Medulla oblongata (tissue), 1 donor: Measurements from ENCODE around the gene ACOD1.
"Not testable (repeated sequence)": the region's sequence is repeated elsewhere in the genome, so short reads cannot be mapped to it uniquely, and the experiment has no call there.

Source experiments
- DNase-seq: peaks from one replicate; pipeline ENCODE4 v3.0.0-alpha.2; 2015; ENCODE audit errors: extremely low spot score

The ACOD1 gene

DNA sequence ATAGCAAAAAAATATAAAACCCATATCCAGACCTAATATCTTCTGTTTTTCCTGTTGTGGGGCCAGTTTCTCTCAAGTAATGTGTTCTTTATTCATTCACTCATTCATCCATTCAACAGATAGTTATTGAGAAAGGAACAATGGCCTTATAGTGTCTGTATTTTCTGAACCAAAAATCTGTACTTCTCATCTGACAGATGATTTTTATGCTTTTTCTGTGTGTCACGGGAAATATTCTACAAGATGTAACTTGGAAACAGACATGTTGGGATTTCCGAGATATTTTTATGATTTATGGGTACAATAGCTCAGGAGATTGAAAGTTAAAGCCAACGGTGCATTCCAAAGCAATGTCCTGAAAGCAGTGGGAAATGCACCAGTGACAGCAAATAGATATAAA is 5.7 kb downstream of the ACOD1 start:
- peak; percentile 32 for DNase-seq

DNA sequence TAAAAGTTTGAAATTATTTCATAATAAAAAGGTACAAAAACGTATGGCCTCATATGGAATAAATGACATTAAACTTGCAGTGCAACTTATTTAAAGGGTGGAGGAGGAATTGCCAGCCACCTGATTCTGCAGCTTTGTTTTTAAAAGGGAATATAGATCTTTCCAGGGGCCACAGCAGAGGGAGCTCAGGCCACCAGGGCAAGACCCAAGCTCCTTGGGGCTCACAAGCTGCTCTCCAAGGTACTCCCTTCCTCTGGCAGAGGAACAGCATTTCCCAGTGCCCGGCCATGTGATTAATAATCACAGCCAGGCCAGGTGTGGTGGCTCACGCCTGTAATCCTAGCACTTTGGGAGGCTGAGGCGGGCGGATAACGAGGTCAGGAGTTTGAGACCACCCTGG is 6.2 kb downstream of the ACOD1 start:
- no peak for DNase-seq

DNA sequence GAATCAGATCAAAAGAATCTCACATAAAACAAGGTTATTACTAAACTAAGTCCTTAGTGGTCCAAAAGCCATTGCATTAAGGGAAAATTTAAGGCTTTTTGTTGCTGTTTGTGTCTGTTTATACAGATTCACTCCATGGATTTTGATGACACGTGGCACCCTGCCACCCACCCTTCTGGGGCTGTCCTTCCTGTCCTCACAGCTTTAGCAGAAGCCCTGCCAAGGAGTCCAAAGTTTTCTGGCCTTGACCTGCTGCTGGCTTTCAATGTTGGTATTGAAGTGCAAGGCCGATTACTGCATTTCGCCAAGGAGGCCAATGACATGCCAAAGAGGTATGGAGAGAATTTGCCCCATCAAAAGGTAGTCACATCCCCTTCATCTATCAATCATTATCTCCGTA is 6.9 kb downstream of the ACOD1 start:
- no peak for DNase-seq

DNA sequence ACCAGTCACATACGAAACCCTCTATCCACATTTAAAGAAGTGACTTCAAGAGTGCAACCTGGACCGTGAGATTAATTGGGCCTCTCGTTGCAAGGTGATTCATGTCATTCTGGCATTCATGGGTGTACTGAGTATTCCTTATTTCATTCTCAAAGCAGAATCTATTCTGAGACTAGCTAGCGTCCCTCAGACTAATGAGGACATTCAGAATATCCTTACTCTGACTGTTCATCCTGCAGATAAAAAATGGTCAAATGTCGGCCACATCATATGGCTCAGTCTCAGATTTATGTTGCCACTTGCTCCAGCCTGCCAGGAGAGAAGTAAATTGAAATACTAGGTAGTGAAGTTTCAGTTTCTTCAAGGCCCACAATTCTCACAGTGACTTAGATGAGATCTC is 7.3 kb downstream of the ACOD1 start:
- DNase-seq: no peak

DNA sequence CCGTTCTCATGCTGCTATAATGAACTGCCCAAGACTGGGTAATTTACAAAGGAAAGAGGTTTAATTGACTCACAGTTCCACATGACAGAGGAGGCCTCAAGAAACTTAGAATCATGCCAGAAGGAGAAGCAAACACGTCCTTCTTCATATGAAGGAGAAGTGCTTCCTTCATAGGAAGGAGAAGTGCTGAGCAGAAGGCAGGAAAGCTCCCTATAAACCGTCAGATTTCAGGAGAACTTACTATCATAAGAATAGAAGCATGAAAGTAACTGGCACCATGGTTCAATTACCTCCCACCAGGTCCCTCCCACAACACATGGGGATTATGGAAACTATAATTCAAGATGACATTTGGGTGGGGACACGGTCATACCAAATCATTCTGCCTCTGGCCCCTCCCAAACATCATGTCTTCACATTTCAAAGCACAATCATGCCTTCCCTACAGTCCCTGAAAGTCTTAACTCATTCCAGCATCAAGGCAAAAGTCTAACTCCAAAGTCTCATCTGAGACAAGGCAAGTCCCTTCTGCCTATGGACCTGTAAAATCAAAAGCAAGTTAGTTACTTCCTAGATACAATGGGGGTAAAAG is 10.6 kb downstream of the ACOD1 start:
- DNase-seq: no peak

DNA sequence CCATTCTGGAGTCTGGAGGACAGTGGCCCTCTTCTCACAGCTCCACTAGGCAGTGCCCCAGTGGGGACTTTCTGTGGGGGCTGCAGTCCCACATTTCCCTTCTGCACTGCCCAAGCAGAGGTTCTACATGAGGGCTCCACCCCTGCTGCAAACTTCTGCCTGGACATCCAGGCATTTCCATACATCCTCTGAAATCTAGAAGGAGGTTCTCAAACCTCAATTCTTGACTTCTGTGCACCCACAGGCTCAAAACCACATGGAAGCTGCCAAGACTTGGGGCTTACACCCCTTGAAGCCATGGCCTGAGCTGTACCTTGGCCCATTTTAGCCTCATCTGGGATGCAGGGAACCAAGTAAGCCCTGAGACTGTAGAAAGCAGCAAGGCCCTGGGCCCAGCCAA is 11.4 kb downstream of the ACOD1 start:
- DNase-seq: not testable (repeated sequence)

DNA sequence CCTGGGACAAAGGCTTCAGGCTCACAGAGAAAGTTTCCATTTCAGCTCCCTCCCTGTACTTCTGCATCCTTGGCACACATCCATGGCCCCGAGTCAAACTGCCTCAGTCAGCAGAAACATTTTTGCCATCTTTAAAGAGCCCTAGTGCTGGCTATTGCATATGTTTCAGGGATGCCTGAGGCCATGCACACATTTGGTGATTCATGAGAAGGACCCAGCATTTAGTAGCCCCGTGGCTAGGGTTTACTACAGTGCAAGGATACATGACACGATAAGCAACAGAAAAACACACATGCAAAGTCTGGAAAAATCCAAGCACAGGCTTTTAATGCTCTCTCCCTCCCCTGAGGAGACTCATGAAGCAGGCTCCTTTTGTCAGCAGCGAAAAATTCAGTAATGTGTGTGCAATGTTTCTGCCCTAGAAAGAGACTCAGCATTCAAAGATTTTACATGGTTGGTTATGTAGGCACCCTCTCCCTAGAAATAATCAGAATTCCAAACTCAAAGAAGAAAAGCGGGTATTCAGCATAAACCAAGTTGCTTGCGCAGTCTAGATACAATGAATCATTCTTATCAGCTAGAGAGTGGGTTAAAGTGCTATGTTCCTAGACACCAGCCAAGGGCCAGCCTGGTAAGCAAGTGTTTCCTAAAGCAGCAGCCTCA is 17.6 kb downstream of the ACOD1 start:
- DNase-seq: peak; percentile 57

DNA sequence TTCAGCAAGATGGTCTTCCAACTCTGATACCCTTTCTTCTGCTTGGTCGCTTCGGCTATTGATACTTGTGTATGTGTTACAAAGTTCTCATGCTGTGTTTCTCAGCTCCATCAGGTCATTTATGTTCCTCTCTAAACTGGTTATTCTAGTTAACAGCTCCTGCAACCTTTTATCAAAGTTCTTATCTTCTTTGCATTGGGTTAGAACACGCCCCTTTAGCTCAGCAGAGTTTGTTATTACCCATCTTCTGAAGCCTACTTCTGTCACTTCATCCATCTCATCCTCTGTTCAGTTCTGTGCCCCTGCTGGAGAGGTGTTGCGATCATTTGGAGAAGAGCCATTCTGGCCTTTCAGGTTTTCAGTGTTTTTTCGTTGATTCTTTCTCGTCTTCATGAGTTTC is 18.7 kb downstream of the ACOD1 start:
- no peak for DNase-seq

DNA sequence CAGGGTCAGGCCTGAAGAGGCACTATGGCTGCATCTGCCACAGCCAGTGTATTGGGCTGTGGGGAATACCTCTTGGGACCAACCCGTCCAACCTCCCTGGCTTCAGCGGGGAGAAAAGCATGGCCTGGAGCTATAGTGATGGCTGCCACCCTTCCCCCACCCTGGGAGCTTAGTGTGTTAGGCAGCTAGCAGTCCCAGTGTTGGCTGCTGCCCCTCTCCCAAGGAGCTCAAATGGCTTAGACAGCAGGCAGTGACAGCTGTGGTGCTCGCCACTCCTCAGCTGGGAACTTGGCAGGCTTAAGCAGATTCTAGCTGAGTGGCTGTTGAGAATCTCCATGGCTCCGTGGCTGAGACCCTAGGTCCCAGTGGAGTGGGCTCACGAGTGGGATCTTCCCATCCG is 19.7 kb downstream of the ACOD1 start:
- DNase-seq: no peak

DNA sequence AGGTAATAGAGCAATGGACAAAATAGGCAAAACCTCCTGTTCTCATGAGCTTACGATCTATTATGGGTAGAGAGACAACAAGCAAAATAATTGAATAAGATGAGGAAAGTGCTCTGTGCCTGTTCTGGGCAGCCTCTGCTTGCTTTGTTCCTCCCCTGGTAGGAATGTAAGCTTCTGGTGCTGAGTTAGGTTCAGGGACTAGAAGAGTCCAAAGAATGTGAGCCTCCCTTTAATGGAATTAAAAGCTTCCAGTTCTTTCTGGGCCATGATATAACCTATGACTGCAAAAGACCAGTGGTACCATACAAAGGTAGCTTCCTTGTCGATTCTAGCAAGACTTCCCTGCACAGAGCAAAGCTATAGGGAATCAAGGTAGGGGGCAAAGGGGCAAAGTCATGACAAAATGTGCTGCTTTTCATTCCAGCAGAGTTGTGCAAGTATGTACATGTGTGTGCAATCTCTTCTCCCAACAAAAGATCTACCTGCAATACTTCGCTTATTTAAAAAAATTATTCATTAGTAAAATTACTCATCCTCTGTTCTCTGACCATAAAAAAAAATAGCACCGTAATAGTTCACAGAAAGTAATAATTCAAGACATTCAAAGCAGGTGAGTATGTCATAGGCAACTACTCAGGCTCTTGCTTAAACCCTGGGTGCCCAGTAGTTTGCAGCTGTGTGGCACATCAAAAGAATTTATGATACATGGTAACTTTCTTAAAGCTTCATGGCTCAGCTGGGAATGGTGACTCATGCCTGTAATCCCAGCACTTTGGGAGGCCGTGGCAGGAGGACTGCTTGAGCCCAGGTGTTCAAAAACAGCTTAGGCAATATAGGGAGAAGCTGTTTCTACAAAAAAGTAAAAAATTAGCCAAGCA is 21.4 kb downstream of the ACOD1 start:
- DNase-seq: no peak

DNA sequence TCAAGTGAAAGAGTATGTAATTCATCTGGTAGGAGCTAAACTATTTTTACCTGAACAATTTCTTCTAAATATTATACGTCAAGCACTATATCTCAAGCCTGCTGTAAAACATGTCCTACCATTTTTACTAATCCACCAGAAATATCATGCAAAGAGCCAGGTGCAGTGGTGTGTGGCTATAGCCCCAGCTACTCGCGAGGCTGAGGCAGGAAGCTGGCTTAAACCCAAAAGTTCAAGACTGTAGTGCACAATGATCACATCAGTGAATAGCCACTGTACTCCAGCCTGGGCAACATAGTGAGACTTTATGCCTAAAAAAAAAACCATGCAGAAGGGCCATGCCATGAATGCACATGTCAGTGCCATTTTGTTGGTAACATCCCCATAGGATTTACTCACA is 22.9 kb downstream of the ACOD1 start:
- no peak for DNase-seq

DNA sequence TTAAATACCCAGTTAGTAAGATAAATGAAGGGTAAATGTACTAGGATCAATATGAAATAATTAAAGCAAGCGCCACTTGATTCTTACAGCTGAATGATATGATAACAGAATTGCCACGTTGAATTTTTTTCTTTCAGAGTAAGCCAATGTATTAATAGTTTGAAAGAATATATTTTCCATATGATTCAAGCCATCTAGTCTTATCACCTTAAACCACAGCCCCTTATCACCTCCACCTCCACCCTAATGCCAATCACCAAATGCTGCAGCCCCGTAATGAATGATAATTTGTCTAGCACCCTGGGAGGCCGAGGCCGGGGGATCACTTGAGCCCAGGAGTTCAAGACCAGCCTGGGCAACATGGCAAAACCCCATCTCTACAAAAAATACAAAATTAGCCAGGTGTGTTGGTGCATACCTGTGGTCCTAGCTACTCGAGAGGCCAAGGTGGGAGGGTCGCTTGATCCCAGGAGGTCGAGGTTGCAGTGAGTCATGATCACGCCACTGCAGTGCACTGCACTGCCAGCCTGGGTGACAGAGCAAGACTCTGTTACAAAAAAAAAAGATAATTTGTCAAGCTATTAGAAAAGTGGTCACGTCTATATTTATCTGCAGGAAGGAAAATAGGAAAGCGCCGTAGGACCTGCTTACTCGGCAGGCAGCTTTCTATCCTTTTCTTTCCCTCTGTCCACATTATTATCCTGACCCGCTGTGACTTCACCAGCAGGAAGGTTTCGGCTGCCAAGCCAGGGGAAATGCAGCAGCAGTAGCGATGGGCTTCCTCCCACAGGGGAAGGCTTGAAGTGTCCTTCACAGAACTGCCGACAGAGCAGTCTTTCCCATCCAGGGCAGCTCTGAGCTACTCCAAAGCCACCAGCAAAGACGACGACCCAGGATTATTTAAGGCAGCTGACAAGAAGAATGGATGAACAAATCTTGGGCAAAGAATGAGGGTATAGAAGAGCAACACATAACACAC is 23.8 kb downstream of the ACOD1 start:
- peak; percentile 36 for DNase-seq

DNA sequence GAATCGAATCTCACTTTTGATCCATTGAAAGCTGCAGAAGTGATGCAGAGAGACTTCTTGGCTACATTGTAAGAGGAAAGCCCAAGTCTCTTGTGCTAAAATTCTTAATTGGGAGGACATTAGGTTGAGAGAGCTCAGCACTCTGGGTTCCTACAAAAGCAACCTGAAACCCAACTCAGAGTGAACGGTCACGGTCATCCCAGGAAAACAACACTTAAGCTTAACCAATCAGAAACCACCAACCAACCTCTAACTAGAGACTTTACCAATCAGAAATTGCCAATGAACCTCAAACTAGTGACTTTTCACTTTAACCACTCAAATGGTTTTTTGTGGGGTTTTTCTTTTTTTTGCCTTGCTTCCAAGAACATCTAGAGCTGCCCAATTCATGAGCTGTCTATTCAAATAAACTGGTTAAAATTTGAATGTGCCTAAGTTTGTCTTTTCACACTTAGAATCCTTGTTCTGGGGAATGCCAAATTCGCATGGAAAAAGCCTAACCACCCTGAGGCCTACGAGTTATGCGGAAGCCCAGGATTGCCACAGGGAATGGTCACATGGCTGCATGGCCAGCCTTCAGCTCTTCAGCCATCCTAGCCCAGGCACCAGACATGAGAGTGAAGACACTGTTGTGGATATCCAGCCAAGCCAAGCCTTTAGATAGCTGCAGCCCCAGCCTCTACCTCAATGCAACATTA is 25.8 kb downstream of the ACOD1 start:
- DNase-seq: no peak

DNA sequence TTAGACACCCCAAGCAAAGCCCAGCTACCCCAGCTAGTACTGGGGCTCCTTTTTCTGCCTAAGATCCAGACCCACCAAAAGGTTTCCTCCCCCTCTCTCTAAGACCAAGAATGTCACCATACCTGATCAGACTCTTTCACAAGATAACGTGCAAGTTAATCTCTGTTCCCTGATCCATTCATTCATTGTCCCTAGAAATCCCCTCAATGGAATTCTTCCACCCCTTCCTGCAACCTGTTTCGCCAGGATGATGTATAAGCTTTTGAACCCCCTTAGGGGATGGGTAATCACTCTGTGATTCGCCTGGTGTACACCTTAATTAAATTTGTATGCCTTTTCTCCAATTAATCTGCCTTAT is 26.3 kb downstream of the ACOD1 start:
- DNase-seq: no peak

DNA sequence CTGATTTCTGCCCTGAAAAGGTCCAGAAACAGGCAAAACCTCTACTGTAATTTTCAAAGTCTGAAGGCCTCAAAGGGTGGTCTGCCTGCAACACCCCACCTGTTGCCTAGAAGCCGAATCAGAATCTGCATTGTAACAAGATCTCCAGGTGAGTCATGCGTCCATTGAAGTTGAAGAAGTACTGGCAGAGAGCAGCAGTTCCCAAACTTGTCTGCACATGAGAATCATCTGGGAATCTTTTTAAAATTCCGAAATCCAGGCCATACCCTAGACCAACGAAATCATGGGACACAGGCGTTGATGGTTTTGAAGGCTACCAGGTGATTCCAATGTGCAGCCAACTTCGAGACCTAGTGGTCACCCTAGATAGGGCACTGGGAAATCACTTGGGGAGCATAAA is 27.6 kb downstream of the ACOD1 start:
- no peak for DNase-seq

DNA sequence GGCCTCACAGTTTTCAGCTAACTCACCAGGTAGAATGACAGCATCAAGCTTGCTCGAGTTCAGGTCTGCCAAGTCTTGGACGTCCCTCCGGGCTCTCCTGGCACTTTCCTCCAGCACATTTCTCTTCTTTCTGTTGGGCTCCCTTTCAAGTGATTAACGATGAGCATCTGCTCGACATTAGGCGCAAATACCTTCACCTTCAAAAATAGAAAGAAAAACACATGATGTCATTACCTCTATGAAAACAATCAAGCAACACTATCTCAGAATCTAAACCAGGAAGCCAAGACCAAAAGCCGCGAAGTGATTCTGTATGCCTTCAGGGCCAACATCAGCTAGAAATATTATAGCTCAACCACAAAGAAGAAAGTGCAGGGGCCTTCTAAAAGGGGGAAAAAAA is 28.2 kb downstream of the ACOD1 start:
- DNase-seq: no peak

DNA sequence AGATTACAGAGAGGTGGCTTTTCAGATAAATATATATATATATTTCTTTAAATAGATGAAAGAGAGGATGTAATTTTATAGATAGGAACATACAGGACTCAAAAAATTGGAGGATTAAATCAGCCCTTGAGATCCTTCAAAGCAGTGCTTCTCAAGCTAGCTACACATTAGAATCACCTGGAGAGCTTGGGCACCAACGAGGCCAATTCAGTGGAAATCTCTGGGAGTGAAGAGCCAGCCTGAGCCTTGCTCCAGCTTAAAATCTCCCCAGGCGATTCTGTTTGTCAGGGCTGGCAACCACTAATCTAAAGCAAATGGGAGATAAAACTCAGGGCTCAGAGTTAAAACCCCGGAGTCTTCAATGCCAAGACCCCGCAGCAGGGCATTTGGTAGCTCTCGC is 28.6 kb downstream of the ACOD1 start:
- no peak for DNase-seq

DNA sequence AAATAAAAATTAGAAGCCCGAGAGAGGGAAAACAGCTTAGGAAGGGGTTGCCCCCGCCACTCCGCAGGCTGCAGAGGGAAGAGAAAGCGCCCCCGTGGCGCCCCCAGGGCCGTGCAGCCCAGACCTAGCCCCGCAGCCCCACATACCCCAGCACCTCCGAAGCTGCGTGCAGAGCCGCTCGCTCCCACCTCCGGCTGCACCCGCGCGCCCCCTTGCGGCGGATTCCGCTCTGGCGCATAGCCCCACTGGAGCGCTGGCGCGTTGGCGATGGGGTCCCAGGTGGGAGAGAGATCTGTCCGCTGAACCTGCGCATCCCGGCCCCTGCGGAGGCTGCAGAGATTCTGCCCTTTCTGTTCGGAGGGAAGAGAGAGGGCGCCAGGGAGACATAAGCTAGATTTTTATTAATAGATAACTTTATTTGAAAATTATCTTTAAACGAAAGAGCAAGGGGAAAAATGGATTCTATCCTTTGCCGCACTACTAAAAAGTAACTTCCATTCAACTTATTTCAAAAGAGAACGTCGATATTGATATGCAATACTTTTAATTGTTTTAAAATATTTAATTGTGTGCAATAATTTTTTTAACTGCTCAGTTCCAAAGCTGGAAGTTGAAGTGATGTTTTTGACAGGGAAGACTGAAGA is 31.9 kb downstream of the ACOD1 start:
- DNase-seq: peak; percentile 66

DNA sequence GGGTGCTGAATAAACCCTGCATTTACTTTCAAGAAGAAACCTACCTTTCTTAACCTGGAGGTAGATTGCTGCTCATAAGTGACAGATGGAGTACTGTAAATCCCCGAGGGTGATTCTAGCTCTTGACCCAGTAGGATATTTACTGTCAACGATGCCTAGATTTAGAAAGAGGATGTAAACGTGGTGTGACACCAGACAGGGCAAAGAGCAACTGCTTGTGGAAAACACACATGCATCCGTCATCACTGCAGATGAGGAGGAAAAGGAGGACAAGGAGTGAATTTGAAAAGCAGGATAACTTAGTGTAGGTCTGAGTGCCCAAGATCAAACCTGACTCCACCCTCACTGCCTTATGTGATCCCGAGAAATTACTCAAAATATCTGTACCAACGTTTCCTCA is 33.8 kb downstream of the ACOD1 start:
- no peak for DNase-seq

DNA sequence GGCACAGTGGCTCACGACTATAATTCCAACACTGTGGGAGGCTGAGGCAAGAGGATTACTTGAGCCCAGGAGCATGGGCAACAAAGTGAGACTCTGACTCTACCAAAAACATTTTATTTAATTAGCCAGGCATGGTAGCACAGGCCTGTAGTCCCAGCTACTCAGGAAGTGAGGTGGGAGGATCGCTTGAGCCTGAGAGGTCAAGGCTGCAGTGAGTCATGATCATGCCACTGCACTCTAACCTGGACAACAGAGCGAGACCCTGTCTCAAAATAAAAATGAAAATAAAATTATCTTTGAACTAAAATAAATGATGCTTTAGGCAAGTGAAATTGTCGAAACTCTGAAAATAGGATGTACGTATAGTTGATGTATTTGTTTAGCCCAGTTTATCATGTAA is 35.4 kb downstream of the ACOD1 start:
- DNase-seq: no peak

DNA sequence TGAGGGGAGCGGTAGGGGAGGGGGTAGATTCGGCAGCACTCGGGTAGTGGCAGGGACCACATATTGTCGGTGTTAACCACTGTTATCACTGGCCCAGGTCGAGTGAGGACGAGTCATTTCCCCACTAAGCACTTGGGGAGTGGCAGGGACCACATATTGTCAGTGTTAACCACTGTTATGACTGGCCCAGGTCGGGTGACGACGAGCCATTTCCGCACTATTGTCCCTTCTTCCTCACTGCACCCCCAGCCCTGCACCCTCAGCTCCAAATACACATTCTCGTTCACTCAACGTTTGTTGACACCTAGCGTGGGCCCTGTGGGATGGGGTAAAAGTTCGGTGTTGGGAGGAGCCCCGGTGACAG is 43.1 kb downstream of the ACOD1 start:
- DNase-seq: no peak
